Naive thymus-derived CD4-positive, alpha-beta T cell (primary cell): ENCODE results near the gene MAP3K7CL. TPM values are rescaled to one million over a fixed set of nuclear protein-coding genes. Genes with fewer than 3 reads are reported as not detected.

Experiments
- ATAC-seq: fragments of 150-1000 bp; cut with Tn5 transposase; 2 replicates; pipeline ENCODE4 v1.10.0; 2021; ENCODE audit warnings: mild to moderate bottlenecking, moderate library complexity
- CTCF ChIA-PET: fragments of 350-600 bp; sonication (Branson Sonifier 250); formaldehyde crosslinking; loops from one replicate; lab custom pipeline; 2021; ENCODE audit warnings: antibody characterized with exemption; lab: Charles Lee
- POLR2A ChIA-PET: fragments of 350-600 bp; sonication (Branson Sonifier 250); formaldehyde crosslinking; loops from one replicate; lab custom pipeline; 2021; ENCODE audit warnings: antibody characterized with exemption, inconsistent platforms; lab: Charles Lee
- DNase-seq, 9 donors: peaks; one replicate each; pipeline versions ENCODE4 v3.0.0 to v3.0.0-alpha.2; 2020 to 2022; ENCODE audit warnings: mixed read lengths in 1 of 9
- H3K27ac ChIP-seq: one replicate; pipeline ENCODE4 v1.7.0; 2013; ENCODE audit warnings: mild to moderate bottlenecking, low read depth, low read length, moderate library complexity
- H3K27me3 ChIP-seq, 2 donors: one replicate each; pipeline ENCODE4 v1.7.0; 2013; ENCODE audit warnings: low read length in 2 of 2, mild to moderate bottlenecking in 2 of 2, moderate library complexity in 2 of 2; ENCODE audit not compliant: control insufficient read depth in 2 of 2, insufficient read depth in 2 of 2
- H3K36me3 ChIP-seq, 3 experiments: 1 replicate in 2 of 3; 2 replicates in 1 of 3; pipeline ENCODE4 v1.7.0; 2013; ENCODE audit warnings: low read length in 3 of 3, mild to moderate bottlenecking in 3 of 3, moderate library complexity in 1 of 3; ENCODE audit not compliant: insufficient read depth in 3 of 3, control insufficient read depth in 2 of 3
- H3K4me1 ChIP-seq, 2 donors: one replicate each; pipeline ENCODE4 v1.7.0; 2013; ENCODE audit warnings: low read length in 2 of 2, mild to moderate bottlenecking in 2 of 2, moderate library complexity in 1 of 2; ENCODE audit not compliant: control insufficient read depth in 2 of 2, insufficient read depth in 2 of 2
- H3K4me3 ChIP-seq: 2 replicates; pipeline ENCODE4 v1.7.0; 2013; ENCODE audit warnings: mild to moderate bottlenecking, low read length
- H3K9me3 ChIP-seq, 3 experiments: 1 replicate in 2 of 3; 2 replicates in 1 of 3; pipeline ENCODE4 v1.7.0; 2013; ENCODE audit warnings: low read length in 3 of 3; ENCODE audit not compliant: control insufficient read depth in 2 of 3
- H3K27ac Mint-ChIP-seq, 9 donors: one replicate each; pipeline ENCODE4 v1.8.0; 2020 to 2022; ENCODE audit warnings: mixed read lengths in 9 of 9, mild to moderate bottlenecking in 8 of 9, moderate library complexity in 5 of 9, inconsistent platforms in 2 of 9
- H3K27me3 Mint-ChIP-seq, 5 donors: one replicate each; pipeline ENCODE4 v1.8.0; 2021 to 2022; ENCODE audit warnings: mixed read lengths in 5 of 5, mild to moderate bottlenecking in 1 of 5
- H3K36me3 Mint-ChIP-seq, 5 donors: one replicate each; pipeline ENCODE4 v1.8.0; 2020 to 2022; ENCODE audit warnings: mixed read lengths in 5 of 5, mild to moderate bottlenecking in 3 of 5, inconsistent platforms in 1 of 5
- H3K4me1 Mint-ChIP-seq, 7 donors: one replicate each; pipeline ENCODE4 v1.8.0; 2020 to 2022; ENCODE audit warnings: mixed read lengths in 7 of 7, mild to moderate bottlenecking in 3 of 7, inconsistent platforms in 1 of 7
- H3K4me3 Mint-ChIP-seq, 10 donors: one replicate each; pipeline ENCODE4 v1.8.0; 2020 to 2022; ENCODE audit warnings: mild to moderate bottlenecking in 10 of 10, mixed read lengths in 10 of 10, moderate library complexity in 6 of 10, inconsistent platforms in 2 of 10
- H3K9me3 Mint-ChIP-seq, 11 donors: one replicate each; pipeline ENCODE4 v1.8.0; 2020 to 2022; ENCODE audit warnings: mixed read lengths in 11 of 11, mild to moderate bottlenecking in 4 of 11, inconsistent platforms in 1 of 11, moderate library complexity in 1 of 11
- intact Hi-C, 2 donors: fragments of 100-400 bp; cut with micrococcal nuclease; formaldehyde crosslinking; loops; one replicate each; pipeline ENCODE4 v1.15.1; 2023
- polyA plus RNA-seq, 2 donors: library from polyadenylated mRNA; unstranded; fragments of 300-500 nt; fragmentation: Illumina TruSeq; gene quantifications; one replicate each; pipeline ENCODE4 v1.2.3, GENCODE V29; 2021
- total RNA-seq, 6 experiments: library from RNA in 5 of 6; stranded (reverse) in 5 of 6; gene quantifications; 1 replicate in 5 of 6; 2 replicates in 1 of 6; pipeline ENCODE4 v1.2.3 and lab custom pipeline; 2021 to 2026

The MAP3K7CL gene
- 10 to 100 TPM in 2 of 5 experiments, 1 to 10 TPM in 3; 2.7 to 11.6 (median 7.1) TPM for total RNA-seq
- polyA plus RNA-seq, result 1 to 10 TPM; 5.9 to 6.8 TPM
- total RNA-seq (lab: John Stamatoyannopoulos, UW), result 11.2 reads per million, percentile 38 among the genes with 10 or more reads in this experiment

DNA sequence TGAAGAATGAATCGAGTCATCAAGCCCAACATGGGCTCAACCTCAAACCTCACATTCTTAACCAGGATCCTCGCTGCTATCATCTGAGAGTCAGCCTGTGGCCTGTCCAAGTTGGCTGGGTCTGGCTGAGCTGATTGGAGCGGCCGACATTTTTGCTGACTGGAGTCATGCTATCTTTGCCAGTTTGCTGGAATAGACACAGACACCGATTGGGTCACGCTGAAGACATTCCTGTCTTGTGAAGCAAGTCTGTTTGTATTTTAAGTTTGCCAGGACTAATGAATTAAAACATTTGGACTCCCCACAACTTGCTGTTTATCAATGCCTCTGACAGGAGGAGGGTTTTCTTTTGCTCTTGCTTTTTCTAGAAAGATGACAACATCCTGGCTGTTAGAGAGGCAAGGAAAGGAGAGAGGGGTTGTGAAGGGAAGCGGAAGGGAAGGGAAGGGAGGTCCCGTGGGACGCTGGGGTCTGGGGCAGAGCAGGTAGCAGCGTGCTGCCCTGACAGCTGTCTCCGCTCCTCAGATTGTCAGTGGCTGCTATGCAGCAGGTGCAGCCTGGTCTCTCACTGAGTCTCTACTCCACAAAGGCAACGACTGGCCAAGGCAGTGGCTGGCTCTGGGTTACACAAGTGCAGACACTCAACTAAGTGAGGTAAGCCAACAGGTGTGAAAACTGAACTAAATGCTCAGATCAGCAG lies at the start of gene MAP3K7CL:
MAP3K7CL (plus strand) TSS at position 375 of the 700 bp plus-strand sequence. CDS start 2,701 bp downstream, outside the sequence.
- intact Hi-C loops, result no loop called here
- no peaks in the 10 kb centered on the region for H3K9me3 ChIP-seq
- no peak within 1 kb of the TSS for H3K27ac ChIP-seq
- Mint-ChIP-seq H3K4me3 (no peak within 1 kb of the TSS), H3K36me3 (peaks cover 0 to 25% (median 1%) of the 10 kb centered on the region in 5 donors), H3K4me1 (peaks cover 0 to 3% (median 0%) of the 10 kb centered on the region in 7 donors), H3K9me3 (peaks cover 0 to 10% (median 3%) of the 10 kb centered on the region in 11 donors), H3K27me3 (peaks cover 0 to 3% (median 0%) of the 10 kb centered on the region in 5 donors), H3K27ac (no peak within 1 kb of the TSS)
- H3K27me3 ChIP-seq, result no peaks in the 10 kb centered on the region
- H3K36me3 ChIP-seq, result no peaks in the 10 kb centered on the region
- ATAC-seq (no peak), DNase-seq (no peak)
- H3K4me1 ChIP-seq, result no peaks in the 10 kb centered on the region
- POLR2A ChIA-PET, result no interaction called here
- H3K4me3 ChIP-seq, result no peak within 1 kb of the TSS
- CTCF ChIA-PET, result no interaction called here

DNA sequence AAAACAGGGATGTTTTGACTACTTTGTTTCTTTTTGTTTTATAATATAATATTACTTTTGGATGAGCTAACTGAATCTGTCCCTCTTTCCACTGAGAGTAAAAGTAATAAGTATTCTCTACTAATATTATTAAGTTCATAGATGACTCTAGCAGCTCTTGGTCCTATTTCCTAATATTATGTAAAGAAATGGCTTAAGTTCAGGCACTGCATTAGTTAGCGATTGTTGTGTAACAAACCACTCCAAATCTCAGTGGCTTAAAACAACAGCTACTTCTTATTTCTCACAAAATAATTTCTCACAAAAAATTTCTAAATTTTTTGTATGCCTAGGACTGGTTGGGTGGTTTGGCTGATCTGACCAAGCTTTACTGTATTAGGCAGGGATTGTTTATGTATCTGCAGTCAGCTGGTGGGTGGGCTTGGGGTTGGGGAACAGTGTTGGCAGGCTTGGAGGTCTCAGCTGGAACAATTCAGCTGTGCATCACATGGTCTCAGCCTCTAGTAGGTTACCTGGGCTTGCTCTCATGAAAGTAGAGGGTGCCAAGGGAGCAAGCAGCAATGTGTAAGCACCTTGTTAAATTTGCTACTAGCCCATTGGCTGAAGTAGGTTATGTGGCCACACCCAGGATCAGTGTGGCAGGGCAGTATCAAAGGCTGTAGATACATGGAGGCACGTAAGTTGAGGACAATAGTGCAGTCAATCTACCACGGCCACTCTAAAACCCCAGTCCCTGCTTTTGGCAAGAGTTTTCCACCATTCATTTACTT lies 48.2 kb upstream of the MAP3K7CL start:
- peaks cover 0 to 5% (median 0%) of the 10 kb centered on the region in 3 experiments for H3K36me3 ChIP-seq
- Mint-ChIP-seq H3K27me3 (peaks cover 0 to 7% (median 0%) of the 10 kb centered on the region in 5 donors), H3K27ac (peak overlapping the region in 7 of 9 donors; percentile 69 to 98 (median 82)), H3K4me3 (peak overlapping the region in 1 of 10 donors; percentile 27), H3K36me3 (peaks cover 0 to 11% (median 4%) of the 10 kb centered on the region in 5 donors), H3K9me3 (peaks cover 0 to 3% (median 0%) of the 10 kb centered on the region in 11 donors), H3K4me1 (peaks cover 25 to 66% (median 35%) of the 10 kb centered on the region in 7 donors)
- H3K4me1 ChIP-seq, result peaks cover 37 to 40% of the 10 kb centered on the region in 2 donors
- DNase-seq (no peak), ATAC-seq (no peak)
- intact Hi-C loops, result no loop called here
- ChIA-PET POLR2A (interaction anchor here (0.5 to 1.6 kb wide), 5 partner anchors 8 to 89 kb away, joined by 3 to 7 read pairs (median 3); partner anchors contain the start of genes CCT8 and LTN1), CTCF (no interaction called here)
- peak overlapping the region; percentile 50 for H3K27ac ChIP-seq
- no peaks in the 10 kb centered on the region for H3K27me3 ChIP-seq
- no peak overlapping the region for H3K4me3 ChIP-seq
- no peaks in the 10 kb centered on the region for H3K9me3 ChIP-seq

DNA sequence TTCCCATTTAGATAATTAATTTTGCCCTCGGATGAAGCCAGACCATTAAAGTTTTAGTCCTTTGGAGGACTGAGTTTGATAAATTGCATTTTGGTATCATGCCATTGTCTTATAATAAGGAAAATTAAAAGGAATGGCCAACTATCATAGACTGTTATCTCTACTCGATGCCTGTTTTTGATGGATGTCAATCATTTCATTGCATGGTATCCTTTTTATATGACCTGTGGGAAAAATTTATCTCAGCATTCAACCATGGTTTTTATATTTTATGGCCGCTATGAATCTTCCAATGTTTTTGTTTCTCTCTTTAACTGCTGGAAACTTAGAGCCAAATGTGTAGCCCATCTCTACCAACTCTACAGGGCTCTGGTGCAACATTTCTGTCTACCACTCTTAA lies 47.1 kb upstream of the MAP3K7CL start:
- CTCF ChIA-PET, result no interaction called here

DNA sequence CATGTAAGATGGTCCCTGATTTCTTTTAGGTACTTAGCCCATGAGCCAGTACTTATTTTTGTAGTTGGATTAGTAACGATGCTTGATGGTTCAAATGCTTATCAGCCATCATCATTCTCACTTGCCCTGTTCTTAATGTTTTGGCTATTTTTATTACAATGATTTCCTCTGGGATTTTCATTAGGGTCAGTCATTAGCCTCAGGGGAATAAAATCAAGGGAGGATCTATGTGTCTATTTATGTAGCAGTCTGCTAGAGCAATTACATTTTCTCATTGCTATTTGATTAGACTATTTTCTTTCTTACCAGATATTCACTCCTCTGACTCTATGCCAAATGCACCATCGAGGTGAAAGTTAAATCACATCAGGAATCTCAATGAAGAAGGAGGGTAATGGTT lies 46.1 kb upstream of the MAP3K7CL start:
- Histone ChIP-seq H3K36me3 (peaks cover 0 to 5% (median 0%) of the 10 kb centered on the region in 3 experiments), H3K27me3 (no peaks in the 10 kb centered on the region), H3K27ac (no peak overlapping the region), H3K9me3 (no peaks in the 10 kb centered on the region), H3K4me1 (peaks cover 25 to 26% of the 10 kb centered on the region in 2 donors), H3K4me3 (no peak overlapping the region)
- Mint-ChIP-seq H3K36me3 (peaks cover 0 to 11% (median 4%) of the 10 kb centered on the region in 5 donors), H3K4me1 (peaks cover 13 to 46% (median 20%) of the 10 kb centered on the region in 7 donors), H3K27ac (peak overlapping the region in 2 of 9 donors; percentile 32 to 37), H3K9me3 (peaks cover 0 to 3% (median 0%) of the 10 kb centered on the region in 11 donors), H3K4me3 (no peak overlapping the region), H3K27me3 (peaks cover 0 to 7% (median 0%) of the 10 kb centered on the region in 5 donors)
- no peak for DNase-seq
- ChIA-PET CTCF (no interaction called here), POLR2A (no interaction called here)
- intact Hi-C loops, result no loop called here
- ATAC-seq, result no peak

More for the DNA sequence above, 47.1 kb upstream of the MAP3K7CL start:
- Mint-ChIP-seq H3K27ac (peak overlapping the region in 6 of 9 donors; percentile 31 to 84 (median 66)), H3K9me3 (peaks cover 0 to 3% (median 0%) of the 10 kb centered on the region in 11 donors), H3K4me3 (no peak overlapping the region), H3K27me3 (peaks cover 0 to 7% (median 0%) of the 10 kb centered on the region in 5 donors), H3K36me3 (peaks cover 0 to 11% (median 4%) of the 10 kb centered on the region in 5 donors), H3K4me1 (peaks cover 23 to 57% (median 28%) of the 10 kb centered on the region in 7 donors)
- no peak overlapping the region for H3K4me3 ChIP-seq
- H3K4me1 ChIP-seq, result peaks cover 36% of the 10 kb centered on the region in 2 donors
- ATAC-seq, result no peak
- H3K9me3 ChIP-seq, result no peaks in the 10 kb centered on the region
- H3K27me3 ChIP-seq, result no peaks in the 10 kb centered on the region
- no peak overlapping the region for H3K27ac ChIP-seq
- DNase-seq, result no peak
- peaks cover 0 to 5% (median 0%) of the 10 kb centered on the region in 3 experiments for H3K36me3 ChIP-seq
- POLR2A ChIA-PET, result interaction anchor here (1.6 kb wide), 1 partner anchor 9 kb away, joined by 7 read pairs; the partner anchor contains the start of gene CCT8
- intact Hi-C loops, result no loop called here

- no peak overlapping the region for H3K4me3 Mint-ChIP-seq
- peaks cover 5 to 45% (median 18%) of the 10 kb centered on the region in 7 donors for H3K4me1 Mint-ChIP-seq
- CTCF ChIA-PET, result interaction anchor here (0.7 kb wide), 1 partner anchor 160 kb away, joined by 3 read pairs; no protein-coding TSS in a partner anchor
- peaks cover 0 to 6% (median 4%) of the 10 kb centered on the region in 5 donors for H3K36me3 Mint-ChIP-seq
- Histone ChIP-seq H3K4me3 (no peak overlapping the region), H3K4me1 (peaks cover 16 to 17% of the 10 kb centered on the region in 2 donors), H3K9me3 (no peaks in the 10 kb centered on the region), H3K27ac (no peak overlapping the region), H3K36me3 (peaks cover 0 to 5% (median 0%) of the 10 kb centered on the region in 3 experiments), H3K27me3 (no peaks in the 10 kb centered on the region)
- no peak overlapping the region for H3K27ac Mint-ChIP-seq
- H3K9me3 Mint-ChIP-seq, result no peaks in the 10 kb centered on the region
- no peak for ATAC-seq
- intact Hi-C loops, result no loop called here
- peaks cover 0 to 7% (median 0%) of the 10 kb centered on the region in 5 donors for H3K27me3 Mint-ChIP-seq
- POLR2A ChIA-PET, result no interaction called here
- DNase-seq, result no peak
Measured at GRCh38 chr21:29085106-29085752, 45.2 kb upstream of the MAP3K7CL start.
